ENCODE results near the gene VILL.

VILL gene

DNA sequence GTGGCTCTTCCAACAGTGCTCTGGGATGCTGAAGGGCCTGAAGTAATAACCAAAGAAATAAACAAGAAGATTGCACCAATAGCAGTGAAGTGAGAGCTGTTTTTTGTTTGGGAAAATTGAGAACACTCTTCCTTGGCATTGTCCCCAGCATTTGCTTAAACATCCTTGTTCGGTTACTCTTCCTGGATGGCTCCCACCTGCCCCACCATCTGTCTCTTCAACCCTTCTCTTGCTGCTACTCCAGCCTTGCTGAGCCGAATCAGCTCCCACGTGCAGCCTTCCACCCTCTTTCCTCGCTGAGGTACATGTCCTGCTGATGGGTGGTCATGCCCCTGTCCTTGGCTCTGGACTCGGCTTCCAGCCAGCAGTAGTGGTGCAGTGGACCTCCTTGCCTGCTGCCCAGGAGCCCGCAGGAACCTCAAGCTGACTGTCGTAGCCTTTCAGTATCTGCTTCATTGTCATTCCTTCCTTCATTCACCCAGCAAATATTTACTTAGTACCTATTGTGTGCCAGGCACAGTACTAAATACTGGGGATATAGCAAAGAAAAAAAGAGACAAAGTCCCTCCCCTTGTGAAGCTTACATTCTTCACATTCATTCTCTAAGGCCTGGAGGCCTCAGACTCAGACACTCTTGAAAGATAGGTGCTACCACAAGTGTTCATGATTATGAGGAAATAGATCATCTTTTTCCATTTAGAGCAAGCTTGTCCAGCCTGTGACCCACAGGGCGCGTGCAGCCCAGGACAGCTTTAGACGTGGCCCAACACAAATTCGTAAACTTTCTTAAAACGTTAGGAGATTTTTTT, 17.1 kb upstream of the VILL start:
- H3K27ac ChIP-seq, result no peak overlapping the region
- DNase-seq (ENCODE audit: low spot score), result no peak
- ChIA-PET POLR2A (ENCODE audit: low non-redundant PET) (no interaction called here), CTCF (interaction anchor here (0.6 to 1.6 kb wide), 4 partner anchors 13 to 32 kb away, joined by 3 to 5 read pairs (median 4); no protein-coding TSS in a partner anchor)
- TF ChIP-seq, protein P1, sequence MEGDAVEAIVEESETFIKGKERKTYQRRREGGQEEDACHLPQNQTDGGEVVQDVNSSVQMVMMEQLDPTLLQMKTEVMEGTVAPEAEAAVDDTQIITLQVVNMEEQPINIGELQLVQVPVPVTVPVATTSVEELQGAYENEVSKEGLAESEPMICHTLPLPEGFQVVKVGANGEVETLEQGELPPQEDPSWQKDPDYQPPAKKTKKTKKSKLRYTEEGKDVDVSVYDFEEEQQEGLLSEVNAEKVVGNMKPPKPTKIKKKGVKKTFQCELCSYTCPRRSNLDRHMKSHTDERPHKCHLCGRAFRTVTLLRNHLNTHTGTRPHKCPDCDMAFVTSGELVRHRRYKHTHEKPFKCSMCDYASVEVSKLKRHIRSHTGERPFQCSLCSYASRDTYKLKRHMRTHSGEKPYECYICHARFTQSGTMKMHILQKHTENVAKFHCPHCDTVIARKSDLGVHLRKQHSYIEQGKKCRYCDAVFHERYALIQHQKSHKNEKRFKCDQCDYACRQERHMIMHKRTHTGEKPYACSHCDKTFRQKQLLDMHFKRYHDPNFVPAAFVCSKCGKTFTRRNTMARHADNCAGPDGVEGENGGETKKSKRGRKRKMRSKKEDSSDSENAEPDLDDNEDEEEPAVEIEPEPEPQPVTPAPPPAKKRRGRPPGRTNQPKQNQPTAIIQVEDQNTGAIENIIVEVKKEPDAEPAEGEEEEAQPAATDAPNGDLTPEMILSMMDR (conservative IDR thresholded peaks at IDR 0.05; ENCODE audit: low read depth), result no peak

DNA sequence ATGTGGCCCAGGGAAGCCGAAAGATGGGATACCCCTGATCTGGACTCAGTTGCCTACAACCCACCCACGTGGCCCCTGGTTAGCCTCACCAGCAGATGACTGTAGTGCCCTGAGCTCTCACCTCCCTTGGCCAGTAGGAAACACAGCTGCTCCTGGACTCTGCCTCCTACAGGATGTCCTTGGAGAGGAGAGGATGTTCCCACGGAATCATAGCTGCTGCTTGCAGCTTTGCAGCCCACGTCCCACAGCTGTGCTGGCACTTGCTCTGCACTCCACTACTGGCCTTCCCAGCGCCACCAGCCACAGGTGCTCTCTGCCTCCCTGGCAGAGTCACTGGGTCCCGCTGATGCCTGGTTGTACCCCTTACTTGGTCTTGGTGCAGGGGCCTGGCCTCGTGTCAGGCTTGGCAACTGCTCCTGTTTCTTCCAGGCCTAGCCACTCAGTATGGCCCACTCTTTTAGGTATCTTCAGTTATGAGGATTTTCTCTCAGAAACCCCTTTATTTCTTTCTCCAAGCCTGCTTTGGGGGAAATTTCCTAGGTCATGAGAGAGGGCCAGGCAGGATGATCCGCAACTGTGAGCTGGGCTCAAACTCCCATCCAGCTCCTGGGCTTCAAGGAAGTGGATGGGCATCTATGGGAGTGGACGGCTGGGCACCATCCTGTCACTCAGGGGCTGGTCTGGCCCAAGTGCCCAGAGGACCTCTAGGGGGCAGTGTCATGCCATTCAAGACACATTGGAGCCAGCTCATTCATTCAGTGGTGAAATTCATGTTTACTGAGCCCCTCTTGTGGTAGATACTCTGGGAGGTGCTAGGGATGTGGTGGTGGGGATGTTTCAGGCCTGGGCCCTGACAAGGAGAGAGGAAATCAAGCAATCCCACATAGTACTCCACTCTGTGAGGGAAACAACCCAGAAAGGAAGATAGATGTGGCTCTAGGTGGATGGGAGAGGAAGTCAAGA, 16.2 kb upstream of the VILL start:
- peak overlapping the region; percentile 5; the same call in 1 of the 2 replicates for H3K27ac ChIP-seq
- ChIA-PET CTCF (interaction anchor here (0.5 to 1.6 kb wide), 5 partner anchors 14 to 425 kb away, joined by 3 to 5 read pairs (median 3); no protein-coding TSS in a partner anchor), POLR2A (ENCODE audit: low non-redundant PET) (no interaction called here)
- peak; percentile 30 for DNase-seq (ENCODE audit: low spot score)
- TF ChIP-seq, protein P1 (conservative IDR thresholded peaks at IDR 0.05; ENCODE audit: low read depth), result peak; percentile 62

DNA sequence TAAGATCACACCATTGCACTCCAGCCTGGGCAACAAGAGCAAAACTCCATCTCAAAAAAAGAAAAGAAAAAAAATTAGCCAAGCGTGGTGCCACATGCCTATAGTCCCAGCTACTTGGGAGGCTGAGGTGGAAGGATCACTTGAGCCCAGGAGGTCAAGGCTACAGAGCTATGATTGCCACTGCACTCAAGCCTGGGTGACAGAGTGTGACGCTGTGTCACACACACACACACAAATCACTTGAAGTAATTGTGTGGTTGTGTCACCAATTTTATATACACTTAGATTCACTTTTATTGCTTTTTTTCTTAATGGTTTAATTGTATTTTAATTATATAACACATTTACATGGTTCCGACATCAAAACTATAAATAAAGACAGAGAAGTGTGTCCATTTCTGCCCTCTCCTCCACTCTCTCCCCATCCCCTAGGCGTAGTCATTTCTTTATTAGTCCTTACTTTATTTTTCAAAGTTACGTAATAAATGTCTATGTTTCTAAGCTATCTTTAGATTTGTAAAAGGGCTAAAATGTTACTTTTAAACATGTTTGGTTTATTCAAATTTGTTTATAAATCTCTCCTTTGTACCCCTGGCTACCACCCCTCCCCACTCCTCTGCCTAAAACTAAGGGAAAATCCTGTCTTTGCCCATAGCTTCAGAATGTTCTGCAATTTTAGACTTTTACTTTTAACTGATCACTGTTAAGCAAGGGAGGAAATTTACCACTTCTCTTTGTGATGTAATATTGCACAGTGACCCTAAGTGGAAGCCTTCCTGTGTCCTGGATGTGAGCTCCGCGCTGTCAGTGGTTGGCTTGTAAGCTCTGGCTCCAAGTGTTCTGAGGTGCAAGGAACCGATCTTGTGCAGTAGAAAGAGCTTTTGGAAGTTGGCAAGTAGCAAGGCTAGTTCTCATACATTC, 10.8 kb upstream of the VILL start:
- CTCF ChIA-PET, result no interaction called here
- TF ChIP-seq, protein P1 (conservative IDR thresholded peaks at IDR 0.05; ENCODE audit: low read depth), result no peak

DNA sequence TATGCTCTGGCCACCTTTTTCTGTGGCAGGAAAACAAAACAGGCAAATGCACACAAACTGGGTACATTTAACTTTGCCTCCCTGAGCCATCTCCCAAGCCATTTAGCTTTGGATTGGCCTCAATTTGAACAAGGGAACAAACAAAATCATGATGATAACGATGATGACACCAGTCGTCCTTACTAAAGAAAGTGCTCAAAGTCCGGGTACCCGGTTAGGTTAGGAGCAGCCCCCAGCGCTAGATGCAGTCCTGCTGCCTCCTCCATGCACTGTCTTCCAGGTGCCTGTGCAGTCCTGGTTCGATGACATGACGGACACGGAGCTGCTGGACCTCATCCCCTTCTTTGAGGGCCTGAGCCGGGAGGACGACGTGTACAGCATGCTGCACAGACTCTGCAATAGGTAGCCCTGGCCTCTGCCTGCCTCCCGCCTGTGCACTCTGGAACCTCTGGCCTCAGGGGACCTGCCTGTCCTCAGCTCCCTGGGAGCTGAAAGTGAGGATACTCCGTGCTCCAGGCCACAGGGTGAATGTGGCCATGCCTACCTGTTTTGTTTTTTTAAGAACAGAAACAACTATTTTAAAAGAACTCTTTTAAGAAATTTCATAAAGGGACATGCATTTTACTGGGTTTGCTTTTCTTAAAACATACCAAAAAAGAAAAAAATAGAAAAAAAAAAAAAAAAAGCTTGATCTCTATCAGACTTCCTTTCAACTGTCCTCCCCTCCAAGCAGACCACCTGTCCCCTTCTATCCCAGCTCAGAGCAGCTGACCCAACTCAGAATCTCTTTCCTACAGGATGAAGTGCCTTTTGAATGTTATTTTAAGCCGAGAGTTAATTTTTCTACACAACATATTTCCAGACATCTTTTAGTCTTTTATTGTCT, 9.9 kb upstream of the VILL start:
- ChIA-PET POLR2A (ENCODE audit: low non-redundant PET) (no interaction called here), CTCF (interaction anchor here (0.7 kb wide), 1 partner anchor 94 kb away, joined by 3 read pairs; no protein-coding TSS in a partner anchor)
- no peak overlapping the region for H3K27ac ChIP-seq
- TF ChIP-seq, protein P1 (conservative IDR thresholded peaks at IDR 0.05; ENCODE audit: low read depth), result no peak
- no peak for DNase-seq (ENCODE audit: low spot score)

More for the DNA sequence above, 10.8 kb upstream of the VILL start:
- POLR2A ChIA-PET (ENCODE audit: low non-redundant PET), result no interaction called here
- no peak overlapping the region for H3K27ac ChIP-seq
- no peak for DNase-seq (ENCODE audit: low spot score)

DNA sequence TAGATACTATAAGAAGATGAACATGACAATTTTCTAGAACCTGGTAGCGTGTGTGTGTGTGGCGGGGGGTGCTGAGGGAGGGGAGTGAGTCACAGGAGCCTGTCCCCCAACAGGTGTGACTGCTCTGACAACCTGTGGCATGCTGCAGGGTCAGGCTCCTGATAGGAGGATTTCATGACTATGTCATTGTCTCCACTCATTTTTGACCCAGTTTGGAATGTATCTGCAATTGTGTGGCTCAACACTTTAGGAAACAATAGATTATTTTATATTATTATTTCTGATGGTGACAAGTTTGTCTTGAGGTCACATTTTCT, 9.3 kb upstream of the VILL start:
- POLR2A ChIA-PET (ENCODE audit: low non-redundant PET), result no interaction called here
- CTCF ChIA-PET, result interaction anchor here (0.7 kb wide), 1 partner anchor 94 kb away, joined by 3 read pairs; no protein-coding TSS in a partner anchor
- DNase-seq (ENCODE audit: low spot score), result no peak
- TF ChIP-seq, protein P1 (conservative IDR thresholded peaks at IDR 0.05; ENCODE audit: low read depth), result no peak
- H3K27ac ChIP-seq, result no peak overlapping the region
